Activated naive CD4-positive, alpha-beta T cell treated with anti-CD3 and anti-CD28 coated beads, Interleukin-2, amount 10 ng/mL, durations not matched to agents 7 days and 5 days (primary cell): ENCODE data around the gene P2RX5.
A peak's percentile ranks its signal among the peaks of the same experiment; 100 is the strongest.

Experiments
- CTCF ChIA-PET: fragments of 350-600 bp; sonication (Branson Sonifier 250); formaldehyde crosslinking; loops from one replicate; lab custom pipeline; 2021; ENCODE audit warnings: antibody characterized with exemption; lab: Charles Lee
- DNase-seq: peaks from one replicate; pipeline ENCODE4 v3.0.0-alpha.2; 2020
- H3K27ac Mint-ChIP-seq: one replicate; pipeline ENCODE4 v1.8.0; 2021; ENCODE audit warnings: mild to moderate bottlenecking, moderate library complexity, mixed read lengths
- H3K27me3 Mint-ChIP-seq: one replicate; pipeline ENCODE4 v1.8.0; 2021; ENCODE audit warnings: mild to moderate bottlenecking, mixed read lengths
- H3K36me3 Mint-ChIP-seq: one replicate; pipeline ENCODE4 v1.8.0; 2021; ENCODE audit warnings: mixed read lengths
- H3K4me1 Mint-ChIP-seq: one replicate; pipeline ENCODE4 v1.8.0; 2021; ENCODE audit warnings: mixed read lengths
- H3K4me3 Mint-ChIP-seq: one replicate; pipeline ENCODE4 v1.8.0; 2021; ENCODE audit warnings: mild to moderate bottlenecking, moderate library complexity, mixed read lengths
- H3K9me3 Mint-ChIP-seq: one replicate; pipeline ENCODE4 v1.8.0; 2021; ENCODE audit warnings: mixed read lengths

P2RX5 gene

DNA sequence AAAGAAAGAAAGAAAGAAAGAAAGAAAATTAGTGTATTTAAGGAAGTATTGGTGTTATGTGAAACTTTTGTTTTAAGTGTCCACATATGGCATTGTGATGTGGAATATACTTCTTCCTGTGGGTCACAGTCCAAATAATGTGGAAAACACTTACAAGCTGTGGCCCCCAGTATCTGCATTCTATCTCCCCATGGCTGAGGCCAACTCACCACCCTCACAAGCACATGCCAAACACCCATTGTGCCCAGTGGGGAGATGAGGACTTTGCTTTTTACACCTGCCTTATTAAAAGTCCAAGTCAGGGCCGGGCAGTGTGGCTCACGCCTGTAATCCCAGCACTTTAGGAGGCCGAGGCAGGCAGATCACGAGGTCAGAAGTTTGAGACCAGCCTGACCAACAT lies 4.0 kb upstream of the P2RX5 start:
- Mint-ChIP-seq H3K9me3 (peaks cover 6% of the 10 kb centered on the region), H3K4me3 (no peak overlapping the region), H3K27ac (no peak overlapping the region), H3K36me3 (peaks cover 10% of the 10 kb centered on the region), H3K27me3 (peaks cover 4% of the 10 kb centered on the region), H3K4me1 (peaks cover 17% of the 10 kb centered on the region)
- CTCF ChIA-PET = no interaction called here
- no peak for DNase-seq

DNA sequence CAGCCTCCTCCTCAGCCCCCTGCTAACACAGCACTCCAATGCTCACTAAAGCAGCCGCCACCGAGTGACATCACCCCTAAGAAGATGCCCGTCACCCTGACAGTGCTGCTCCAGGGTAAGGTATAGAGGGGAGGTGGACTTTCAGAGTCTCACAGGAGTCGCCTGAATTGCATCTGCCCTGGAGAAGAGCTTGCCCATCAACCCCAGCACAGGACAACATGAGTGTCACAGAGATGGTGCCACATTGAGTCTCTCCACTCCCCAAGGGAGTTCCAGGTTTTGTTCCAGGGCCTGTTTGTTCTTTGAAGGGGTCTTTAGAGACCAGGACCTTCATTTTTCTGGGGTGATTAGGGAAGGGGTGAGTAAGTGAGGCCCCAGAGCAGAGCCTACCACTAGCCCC lies 2.2 kb upstream of the P2RX5 start:
- no peak overlapping the region for H3K4me3 Mint-ChIP-seq
- H3K27ac Mint-ChIP-seq = no peak overlapping the region
- peaks cover 12% of the 10 kb centered on the region for H3K36me3 Mint-ChIP-seq
- H3K4me1 Mint-ChIP-seq = peaks cover 31% of the 10 kb centered on the region
- peaks cover 4% of the 10 kb centered on the region for H3K27me3 Mint-ChIP-seq
- no peak for DNase-seq
- peaks cover 6% of the 10 kb centered on the region for H3K9me3 Mint-ChIP-seq
- CTCF ChIA-PET = no interaction called here

DNA sequence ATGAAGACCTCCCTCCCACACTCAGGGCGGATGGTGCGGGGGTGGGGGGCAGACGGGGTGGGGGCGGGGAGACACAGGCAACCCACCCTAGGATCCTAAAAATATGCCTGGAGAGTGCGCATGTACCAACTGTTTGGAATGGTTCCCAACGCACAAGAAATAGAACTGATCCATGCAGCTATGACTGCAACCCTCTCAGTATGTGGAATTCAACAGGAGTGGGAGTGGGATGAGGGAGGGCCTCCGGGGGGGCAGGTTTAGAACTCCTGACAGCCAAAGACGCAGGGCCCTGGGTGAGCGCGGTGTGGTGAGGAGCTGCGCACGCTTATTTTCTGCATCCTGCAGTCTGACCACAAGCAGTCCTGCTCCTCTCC lies 1.1 kb upstream of the P2RX5 start:
- H3K27me3 Mint-ChIP-seq = peaks cover 4% of the 10 kb centered on the region
- H3K36me3 Mint-ChIP-seq = peaks cover 7% of the 10 kb centered on the region
- CTCF ChIA-PET = interaction anchor here (1.1 kb wide), 1 partner anchor 26 kb away, joined by 3 read pairs; no protein-coding TSS in a partner anchor
- H3K27ac Mint-ChIP-seq = no peak overlapping the region
- no peak for DNase-seq
- H3K4me3 Mint-ChIP-seq = no peak overlapping the region
- no peaks in the 10 kb centered on the region for H3K9me3 Mint-ChIP-seq
- H3K4me1 Mint-ChIP-seq = peaks cover 33% of the 10 kb centered on the region

DNA sequence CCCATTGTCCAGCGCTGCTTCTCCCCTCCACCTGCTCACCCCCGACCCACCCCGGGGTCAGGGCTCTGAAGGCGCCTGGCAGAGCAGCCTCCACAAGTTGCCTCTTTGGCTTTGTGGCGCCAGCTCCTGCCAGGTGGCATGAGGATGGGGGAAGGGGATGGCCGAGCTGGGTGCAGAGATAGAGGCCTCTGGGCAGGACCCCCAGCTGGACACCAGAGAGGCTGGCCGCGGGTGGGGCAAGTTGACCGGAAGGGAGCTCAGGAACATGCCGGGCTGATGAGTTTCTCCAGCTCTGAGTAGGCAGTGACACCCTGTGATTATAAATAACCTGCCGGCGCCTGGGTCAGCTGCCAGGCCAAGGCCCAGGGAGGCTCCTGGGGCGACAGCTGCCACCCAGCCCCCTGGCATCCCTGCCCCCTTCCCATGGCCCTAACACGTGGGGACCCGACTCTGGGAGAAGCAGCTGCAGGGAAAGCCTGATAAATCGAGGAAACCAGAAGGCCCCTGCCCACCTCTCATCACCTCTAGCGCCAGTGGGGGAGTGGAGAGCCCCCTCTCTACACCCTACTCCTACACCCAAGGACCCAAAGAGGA lies 729 bp downstream of the P2RX5 start:
- H3K4me3 Mint-ChIP-seq = peak overlapping the region; percentile 81
- no peaks in the 10 kb centered on the region for H3K9me3 Mint-ChIP-seq
- DNase-seq = no peak
- no peak overlapping the region for H3K27ac Mint-ChIP-seq
- H3K27me3 Mint-ChIP-seq = peaks cover 4% of the 10 kb centered on the region
- H3K36me3 Mint-ChIP-seq = peaks cover 6% of the 10 kb centered on the region
- peaks cover 34% of the 10 kb centered on the region for H3K4me1 Mint-ChIP-seq
- CTCF ChIA-PET = interaction anchor here (0.6 to 1.2 kb wide), 5 partner anchors 11 to 43 kb away, joined by 3 to 5 read pairs (median 3); partner anchors contain the start of gene HASPIN

DNA sequence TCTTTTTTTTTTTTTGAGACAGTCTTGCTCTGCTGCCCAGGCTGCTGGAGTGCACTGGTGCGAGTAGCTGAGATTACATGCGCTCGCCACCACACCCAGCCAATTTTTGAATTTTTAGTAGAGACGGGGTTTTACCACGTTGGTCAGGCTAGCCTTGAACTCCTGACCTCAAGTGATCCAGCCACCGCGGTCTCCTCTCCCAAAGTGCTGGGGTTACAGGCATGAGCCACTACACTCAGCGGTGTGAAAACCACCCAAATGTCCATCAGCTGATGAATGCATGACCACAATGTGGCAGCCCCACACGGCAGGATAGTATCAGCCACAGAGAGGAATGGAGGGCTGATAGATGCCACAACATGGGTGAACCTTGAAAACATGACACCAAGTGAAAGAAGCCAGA lies 2.1 kb downstream of the P2RX5 start:
- peak overlapping the region; percentile 81 for H3K4me3 Mint-ChIP-seq
- CTCF ChIA-PET = interaction anchor here (1.0 kb wide), 1 partner anchor 10 kb away, joined by 5 read pairs; no protein-coding TSS in a partner anchor
- H3K27me3 Mint-ChIP-seq = peaks cover 4% of the 10 kb centered on the region
- peaks cover 10% of the 10 kb centered on the region for H3K36me3 Mint-ChIP-seq
- no peak for DNase-seq
- H3K9me3 Mint-ChIP-seq = no peaks in the 10 kb centered on the region
- H3K4me1 Mint-ChIP-seq = peaks cover 36% of the 10 kb centered on the region
- peak overlapping the region; percentile 55 for H3K27ac Mint-ChIP-seq

DNA sequence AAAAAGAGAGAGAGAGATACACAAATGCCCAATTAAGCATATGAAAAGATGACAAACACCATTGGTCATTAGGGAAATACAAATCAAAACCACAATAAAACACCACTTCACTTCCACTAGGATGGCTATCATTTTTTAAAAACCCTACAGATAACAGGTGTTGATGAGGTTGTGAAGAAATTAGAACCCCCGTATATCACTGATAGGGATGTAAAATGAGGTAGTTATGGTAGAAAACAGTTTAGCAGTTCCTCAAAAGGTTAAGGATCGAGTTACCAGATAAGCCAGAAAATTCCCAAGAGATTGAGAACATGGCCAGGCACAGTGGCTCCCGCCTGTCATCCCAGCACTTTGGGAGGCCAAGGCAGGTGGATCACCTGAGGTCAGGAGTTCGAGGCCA lies 2.8 kb downstream of the P2RX5 start:
- no peak for DNase-seq
- Mint-ChIP-seq H3K4me1 (peaks cover 36% of the 10 kb centered on the region), H3K27ac (no peak overlapping the region), H3K4me3 (no peak overlapping the region), H3K27me3 (peaks cover 4% of the 10 kb centered on the region), H3K36me3 (peaks cover 10% of the 10 kb centered on the region), H3K9me3 (no peaks in the 10 kb centered on the region)
- CTCF ChIA-PET = interaction anchor here (2.7 kb wide), 1 partner anchor 10 kb away, joined by 7 read pairs; no protein-coding TSS in a partner anchor

DNA sequence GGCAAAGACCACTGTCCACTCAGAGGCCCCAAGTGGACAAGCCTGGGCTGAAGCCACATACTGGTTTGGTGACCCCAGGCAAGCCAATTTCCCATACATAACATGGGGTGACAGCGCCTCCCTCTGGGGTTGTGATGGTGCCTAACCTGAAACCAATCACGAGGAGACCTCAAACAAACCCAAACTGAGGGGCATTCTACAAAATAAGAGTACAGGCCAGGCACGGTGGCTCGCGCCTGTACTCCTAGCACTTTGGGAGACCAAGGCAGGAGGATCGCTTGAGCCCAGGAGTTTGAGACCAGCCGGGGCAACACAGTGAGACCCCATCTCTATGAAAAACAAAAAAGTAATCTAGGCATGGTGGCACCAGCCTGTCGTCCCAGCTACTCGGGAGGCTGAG lies 3.6 kb downstream of the P2RX5 start:
- Mint-ChIP-seq H3K27me3 (no peaks in the 10 kb centered on the region), H3K4me3 (no peak overlapping the region), H3K9me3 (no peaks in the 10 kb centered on the region), H3K4me1 (peaks cover 35% of the 10 kb centered on the region), H3K27ac (no peak overlapping the region), H3K36me3 (peaks cover 10% of the 10 kb centered on the region)
- CTCF ChIA-PET = interaction anchor here (1.3 to 2.7 kb wide), 3 partner anchors 9 to 154 kb away, joined by 3 to 7 read pairs (median 4); partner anchors contain the start of gene NCBP3
- DNase-seq = no peak

DNA sequence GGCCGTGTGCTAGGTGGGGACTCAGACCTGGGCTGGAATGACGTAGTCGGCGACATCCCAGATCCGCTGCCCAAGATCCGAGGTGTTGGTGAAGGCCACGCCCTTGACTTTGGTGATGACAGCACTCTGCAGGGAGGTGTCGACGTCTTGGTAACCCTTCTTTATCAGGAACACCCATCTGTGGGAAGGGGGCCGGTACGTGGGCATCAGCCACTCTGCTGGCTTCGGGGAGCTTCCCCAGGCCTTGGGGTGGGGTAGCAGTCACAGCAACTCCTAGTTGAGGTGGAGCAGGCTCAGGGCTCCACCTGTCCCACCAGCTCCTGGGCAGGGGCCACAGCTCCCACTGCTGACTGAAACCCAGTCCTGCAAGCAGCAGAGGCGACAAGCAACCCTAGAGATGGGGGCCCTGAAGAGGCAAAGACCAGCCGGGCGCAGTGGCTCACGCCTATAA lies 4.3 kb downstream of the P2RX5 start:
- H3K4me1 Mint-ChIP-seq = peaks cover 33% of the 10 kb centered on the region
- no peak overlapping the region for H3K27ac Mint-ChIP-seq
- no peaks in the 10 kb centered on the region for H3K9me3 Mint-ChIP-seq
- DNase-seq = no peak
- CTCF ChIA-PET = interaction anchor here (1.3 to 2.7 kb wide), 3 partner anchors 9 to 154 kb away, joined by 3 to 7 read pairs (median 4); partner anchors contain the start of gene NCBP3
- H3K4me3 Mint-ChIP-seq = no peak overlapping the region
- no peaks in the 10 kb centered on the region for H3K27me3 Mint-ChIP-seq
- peaks cover 10% of the 10 kb centered on the region for H3K36me3 Mint-ChIP-seq

DNA sequence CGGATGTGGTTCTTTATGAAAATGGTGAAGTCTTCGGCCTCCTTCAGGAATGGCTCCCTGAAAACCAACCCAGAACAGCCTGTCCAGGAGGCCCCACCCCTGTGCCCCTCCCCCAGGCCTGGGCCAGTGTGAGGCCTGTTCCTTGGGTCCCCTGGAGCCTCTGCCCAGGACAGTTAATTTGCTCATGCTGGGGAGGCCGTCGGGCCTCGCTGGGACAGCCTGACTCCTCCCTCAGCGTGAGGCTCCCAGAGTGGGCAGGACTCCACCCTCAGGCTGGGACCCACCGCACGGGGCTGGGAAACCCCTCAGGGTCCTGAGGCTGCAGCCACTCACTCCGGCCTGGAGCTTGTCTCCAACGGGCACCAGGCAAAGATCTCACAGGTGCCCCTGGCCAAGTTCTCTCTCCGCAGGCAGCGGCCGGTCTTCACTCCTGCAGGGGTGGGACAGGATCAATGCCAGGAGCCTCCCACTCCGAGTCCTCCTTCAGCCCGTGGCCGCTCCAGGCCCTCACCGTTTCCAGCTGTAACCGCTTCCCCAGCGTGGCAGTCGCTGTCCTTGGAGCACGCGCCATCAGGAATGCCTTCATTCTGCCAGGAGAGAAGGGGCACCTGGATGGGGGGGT lies 5.8 kb downstream of the P2RX5 start:
- CTCF ChIA-PET = interaction anchor here (0.6 kb wide), 1 partner anchor 11 kb away, joined by 3 read pairs; no protein-coding TSS in a partner anchor
- Mint-ChIP-seq H3K4me3 (no peak overlapping the region), H3K36me3 (peaks cover 10% of the 10 kb centered on the region), H3K27me3 (no peaks in the 10 kb centered on the region), H3K4me1 (peaks cover 20% of the 10 kb centered on the region), H3K9me3 (no peaks in the 10 kb centered on the region), H3K27ac (no peak overlapping the region)
- no peak for DNase-seq

DNA sequence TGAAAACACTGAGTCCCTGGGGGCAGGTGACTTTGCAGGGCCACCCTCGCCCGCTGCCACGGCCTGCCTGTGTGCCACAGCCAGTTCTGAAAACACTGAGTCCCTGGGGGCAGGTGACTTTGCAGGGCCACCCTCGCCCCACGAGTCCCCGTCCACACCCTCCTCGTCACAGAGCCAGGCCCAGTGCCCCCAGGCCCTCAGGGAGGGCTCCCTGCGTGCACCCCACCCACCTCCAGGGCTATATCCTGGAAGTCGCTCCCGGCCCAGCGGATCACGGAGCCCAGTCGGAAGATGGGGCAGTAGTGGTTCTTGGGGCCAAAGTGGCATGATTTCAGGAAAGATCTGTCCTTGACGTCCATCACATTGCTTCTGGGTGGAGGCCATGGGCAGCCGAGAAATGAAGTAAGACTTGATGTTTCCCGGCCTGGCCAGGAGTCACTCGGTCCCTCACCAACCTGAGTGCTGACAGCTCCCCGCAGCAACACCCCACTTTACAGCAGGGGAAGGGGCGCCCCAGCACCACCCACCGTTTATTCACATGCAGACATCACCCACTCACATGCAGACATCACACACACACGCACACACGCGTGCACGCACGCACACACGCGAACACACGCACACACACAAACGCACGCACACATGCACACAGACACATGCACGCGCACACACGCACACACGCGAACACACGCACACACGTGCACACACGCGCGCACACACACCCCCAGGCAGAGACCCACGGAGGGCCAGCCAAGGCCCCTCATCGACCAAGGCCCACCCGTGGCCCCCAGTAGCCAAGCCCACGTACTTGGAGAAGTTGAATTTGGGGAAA lies 6.5 kb downstream of the P2RX5 start:
- peaks cover 15% of the 10 kb centered on the region for H3K4me1 Mint-ChIP-seq
- CTCF ChIA-PET = no interaction called here
- H3K36me3 Mint-ChIP-seq = peaks cover 8% of the 10 kb centered on the region
- H3K27ac Mint-ChIP-seq = peak overlapping the region; percentile 38
- H3K27me3 Mint-ChIP-seq = no peaks in the 10 kb centered on the region
- no peaks in the 10 kb centered on the region for H3K9me3 Mint-ChIP-seq
- H3K4me3 Mint-ChIP-seq = no peak overlapping the region
- no peak for DNase-seq

DNA sequence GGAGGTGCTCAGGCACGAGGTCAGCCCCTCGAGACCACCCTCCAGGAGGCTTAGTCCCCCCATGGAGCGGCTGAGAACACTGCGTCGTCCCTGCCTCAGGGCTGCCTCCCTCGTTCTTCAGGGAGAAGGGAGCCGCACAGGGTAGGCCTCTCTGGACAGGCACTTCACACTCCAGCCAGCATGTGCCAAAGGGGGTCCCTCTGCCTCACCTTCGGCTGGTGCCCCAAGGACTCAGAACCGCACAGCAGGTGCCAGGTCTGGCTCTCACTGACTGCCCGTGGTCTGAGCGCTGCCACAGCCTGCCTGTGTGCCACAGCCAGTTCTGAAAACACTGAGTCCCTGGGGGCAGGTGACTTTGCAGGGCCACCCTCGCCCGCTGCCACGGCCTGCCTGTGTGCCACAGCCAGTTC lies 7.1 kb downstream of the P2RX5 start:
- peaks cover 9% of the 10 kb centered on the region for H3K4me1 Mint-ChIP-seq
- H3K27ac Mint-ChIP-seq = no peak overlapping the region
- DNase-seq = no peak
- no peak overlapping the region for H3K4me3 Mint-ChIP-seq
- CTCF ChIA-PET = no interaction called here
- no peaks in the 10 kb centered on the region for H3K27me3 Mint-ChIP-seq
- no peaks in the 10 kb centered on the region for H3K9me3 Mint-ChIP-seq
- peaks cover 8% of the 10 kb centered on the region for H3K36me3 Mint-ChIP-seq

DNA sequence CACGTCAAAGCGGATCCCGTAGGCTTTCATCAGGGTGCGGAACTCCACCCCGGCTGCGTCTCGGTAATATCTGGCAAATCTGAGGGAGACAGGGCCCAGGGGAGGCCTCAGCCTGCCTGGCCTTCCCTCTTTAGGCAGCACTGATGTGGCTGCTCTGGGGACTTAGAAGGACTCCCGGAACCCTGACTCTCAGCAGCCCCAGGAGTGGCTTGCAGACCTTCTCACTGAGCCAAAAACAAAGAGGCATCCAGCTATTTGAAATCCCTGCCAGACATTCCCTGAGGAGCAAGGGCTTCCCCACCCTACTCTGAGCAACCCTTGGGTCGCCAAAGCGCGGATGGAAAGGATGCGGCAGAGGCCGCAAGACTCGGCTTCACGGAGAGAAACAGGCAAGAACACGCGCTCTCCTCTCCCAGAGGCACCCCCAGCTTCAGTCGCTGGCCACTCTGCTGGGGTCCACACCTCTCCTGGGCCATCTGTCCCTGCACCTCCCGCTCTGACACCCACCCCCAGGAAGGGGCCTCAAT lies 7.9 kb downstream of the P2RX5 start:
- CTCF ChIA-PET = no interaction called here
- Mint-ChIP-seq H3K27ac (no peak overlapping the region), H3K4me1 (peaks cover 9% of the 10 kb centered on the region), H3K9me3 (no peaks in the 10 kb centered on the region), H3K36me3 (peaks cover 8% of the 10 kb centered on the region), H3K27me3 (no peaks in the 10 kb centered on the region), H3K4me3 (no peak overlapping the region)
- DNase-seq = no peak

DNA sequence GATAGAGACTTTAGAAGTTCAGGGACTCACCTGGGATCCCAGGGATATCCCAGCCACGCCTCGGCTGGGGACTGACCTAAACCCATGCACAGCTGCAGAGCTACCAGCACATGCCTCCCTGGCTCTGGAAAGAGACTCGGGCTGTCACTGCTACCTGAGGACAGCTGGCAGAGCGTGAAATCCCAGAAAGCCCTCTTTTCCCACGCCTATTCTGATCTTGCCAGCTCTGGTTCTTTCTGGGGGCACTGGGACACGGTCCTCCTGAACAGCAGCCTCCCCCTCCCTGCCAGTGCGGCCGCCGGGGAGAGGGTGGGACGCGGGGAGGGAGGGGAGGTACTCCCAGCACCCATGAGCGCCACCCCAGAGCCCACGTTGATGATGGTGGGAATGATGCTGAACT lies 10.8 kb downstream of the P2RX5 start:
- no peak overlapping the region for H3K27ac Mint-ChIP-seq
- H3K9me3 Mint-ChIP-seq = no peaks in the 10 kb centered on the region
- CTCF ChIA-PET = interaction anchor here (0.9 kb wide), 1 partner anchor 52 kb away, joined by 3 read pairs; no protein-coding TSS in a partner anchor
- no peak for DNase-seq
- peaks cover 22% of the 10 kb centered on the region for H3K4me1 Mint-ChIP-seq
- H3K36me3 Mint-ChIP-seq = peaks cover 9% of the 10 kb centered on the region
- H3K27me3 Mint-ChIP-seq = no peaks in the 10 kb centered on the region
- no peak overlapping the region for H3K4me3 Mint-ChIP-seq

DNA sequence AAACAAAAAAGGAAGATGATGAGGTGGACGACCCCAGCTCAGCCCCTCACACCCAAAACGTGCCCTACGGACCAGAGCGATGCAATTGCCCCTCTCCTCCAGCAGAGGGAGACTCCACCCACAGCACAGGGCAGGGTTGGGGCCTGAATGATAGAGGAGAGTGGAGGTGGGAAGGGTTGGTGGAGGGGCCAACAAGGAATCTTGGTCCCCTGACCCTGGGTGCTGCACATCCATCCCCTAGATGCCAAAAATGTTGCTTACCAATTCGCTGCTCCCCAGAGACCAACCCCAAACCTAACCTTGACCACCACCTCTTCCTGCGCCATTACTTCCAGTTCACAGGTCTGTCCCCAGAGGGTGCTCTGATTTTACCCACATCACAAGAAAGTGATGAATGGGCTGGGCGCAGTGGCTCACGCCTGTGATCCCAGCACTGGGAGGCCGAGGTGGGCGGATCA lies 12.9 kb downstream of the P2RX5 start:
- H3K27ac Mint-ChIP-seq = no peak overlapping the region
- no peaks in the 10 kb centered on the region for H3K9me3 Mint-ChIP-seq
- H3K4me1 Mint-ChIP-seq = peaks cover 27% of the 10 kb centered on the region
- peaks cover 9% of the 10 kb centered on the region for H3K36me3 Mint-ChIP-seq
- H3K27me3 Mint-ChIP-seq = no peaks in the 10 kb centered on the region
- CTCF ChIA-PET = interaction anchor here (0.7 to 2.1 kb wide), 17 partner anchors 9 to 145 kb away, joined by 3 to 13 read pairs (median 5); partner anchors contain the start of gene HASPIN
- no peak overlapping the region for H3K4me3 Mint-ChIP-seq
- DNase-seq = peak; percentile 71
